Activated naive CD4-positive, alpha-beta T cell treated with anti-CD3 and anti-CD28 coated beads, Interleukin-2, amount 10 ng/mL, durations not matched to agents 7 days and 5 days (primary cell): ENCODE data around the gene RTBDN.
"Not testable (repeated sequence)": the region's sequence is repeated elsewhere in the genome, so short reads cannot be mapped to it uniquely, and the experiment has no call there.

Experiments
- CTCF ChIA-PET: fragments of 350-600 bp; sonication (Branson Sonifier 250); formaldehyde crosslinking; loops from one replicate; lab custom pipeline; 2021; ENCODE audit warnings: antibody characterized with exemption; lab: Charles Lee
- DNase-seq: peaks from one replicate; pipeline ENCODE4 v3.0.0-alpha.2; 2020
- H3K27ac Mint-ChIP-seq: one replicate; pipeline ENCODE4 v1.8.0; 2021; ENCODE audit warnings: mild to moderate bottlenecking, moderate library complexity, mixed read lengths
- H3K27me3 Mint-ChIP-seq: one replicate; pipeline ENCODE4 v1.8.0; 2021; ENCODE audit warnings: mild to moderate bottlenecking, mixed read lengths
- H3K36me3 Mint-ChIP-seq: one replicate; pipeline ENCODE4 v1.8.0; 2021; ENCODE audit warnings: mixed read lengths
- H3K4me1 Mint-ChIP-seq: one replicate; pipeline ENCODE4 v1.8.0; 2021; ENCODE audit warnings: mixed read lengths
- H3K4me3 Mint-ChIP-seq: one replicate; pipeline ENCODE4 v1.8.0; 2021; ENCODE audit warnings: mild to moderate bottlenecking, moderate library complexity, mixed read lengths
- H3K9me3 Mint-ChIP-seq: one replicate; pipeline ENCODE4 v1.8.0; 2021; ENCODE audit warnings: mixed read lengths

The RTBDN gene

GRCh38 chr19:12866416-12867119, 32.2 kb upstream of the RTBDN start:
- H3K27ac Mint-ChIP-seq = peak overlapping the region; percentile 9
- no peak for DNase-seq
- peaks cover 31% of the 10 kb centered on the region for H3K27me3 Mint-ChIP-seq
- no peaks in the 10 kb centered on the region for H3K9me3 Mint-ChIP-seq
- H3K4me1 Mint-ChIP-seq = peaks cover 15% of the 10 kb centered on the region
- CTCF ChIA-PET = no interaction called here
- H3K4me3 Mint-ChIP-seq = peak overlapping the region; percentile 64
- no peaks in the 10 kb centered on the region for H3K36me3 Mint-ChIP-seq

DNA sequence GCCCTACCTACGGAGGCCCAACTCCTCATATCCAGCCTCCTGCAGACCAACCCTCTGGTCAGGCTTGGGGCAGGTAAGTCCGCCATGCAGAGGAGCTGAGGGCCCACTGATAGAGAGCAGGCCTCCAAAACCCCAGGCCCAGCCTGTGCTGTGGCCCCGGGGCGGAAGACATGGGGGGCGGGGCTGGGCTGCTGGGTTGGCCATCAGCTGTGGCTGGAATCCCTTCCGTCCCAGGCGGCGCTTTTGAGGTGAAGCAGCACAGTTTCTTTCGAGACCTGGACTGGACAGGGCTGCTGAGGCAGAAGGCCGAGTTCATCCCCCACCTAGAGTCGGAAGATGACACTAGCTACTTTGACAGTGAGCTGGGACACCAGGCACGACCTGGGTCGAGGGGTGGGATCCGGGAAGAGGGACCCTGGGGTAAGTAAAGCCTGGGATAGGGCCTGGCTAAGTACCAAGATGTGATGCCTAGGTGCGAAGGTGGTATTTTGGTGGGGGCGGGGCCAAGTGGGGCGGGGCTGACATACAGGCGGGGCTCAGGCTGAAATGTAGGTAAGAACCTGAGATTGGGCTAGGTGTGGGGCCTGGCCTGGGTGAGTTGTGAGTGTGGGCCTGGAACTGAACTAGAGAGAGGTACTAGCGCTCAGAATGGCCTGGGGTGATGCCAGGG, 31.5 kb upstream of the RTBDN start:
- Mint-ChIP-seq H3K27ac (no peak overlapping the region), H3K27me3 (peaks cover 36% of the 10 kb centered on the region)
- CTCF ChIA-PET = no interaction called here

GRCh38 chr19:12864721-12865715, 30.6 kb upstream of the RTBDN start:
- no peak for DNase-seq
- Mint-ChIP-seq H3K4me3 (no peak overlapping the region), H3K4me1 (peaks cover 15% of the 10 kb centered on the region), H3K36me3 (no peaks in the 10 kb centered on the region), H3K27ac (no peak overlapping the region), H3K27me3 (peaks cover 36% of the 10 kb centered on the region), H3K9me3 (no peaks in the 10 kb centered on the region)
- CTCF ChIA-PET = interaction anchor here (0.6 to 2.9 kb wide), 6 partner anchors 16 to 107 kb away, joined by 3 to 7 read pairs (median 4); partner anchors contain the start of genes DNASE2 and RTBDN

More for the DNA sequence above, 31.5 kb upstream of the RTBDN start:
- Mint-ChIP-seq H3K4me1 (peaks cover 15% of the 10 kb centered on the region), H3K4me3 (no peak overlapping the region), H3K9me3 (no peaks in the 10 kb centered on the region), H3K36me3 (no peaks in the 10 kb centered on the region)
- DNase-seq = no peak

GRCh38 chr19:12864143-12864542, 29.8 kb upstream of the RTBDN start:
- Mint-ChIP-seq H3K4me3 (no peak overlapping the region), H3K4me1 (peaks cover 15% of the 10 kb centered on the region), H3K27me3 (peaks cover 34% of the 10 kb centered on the region), H3K36me3 (no peaks in the 10 kb centered on the region), H3K27ac (no peak overlapping the region), H3K9me3 (no peaks in the 10 kb centered on the region)
- DNase-seq = no peak
- CTCF ChIA-PET = interaction anchor here (0.6 to 2.9 kb wide), 9 partner anchors 16 to 106 kb away, joined by 3 to 8 read pairs (median 5); partner anchors contain the start of genes DNASE2 and RTBDN

GRCh38 chr19:12859546-12859945, 25.2 kb upstream of the RTBDN start:
- Mint-ChIP-seq H3K27ac (no peak overlapping the region), H3K4me1 (no peaks in the 10 kb centered on the region), H3K27me3 (peaks cover 25% of the 10 kb centered on the region), H3K4me3 (no peak overlapping the region), H3K36me3 (no peaks in the 10 kb centered on the region), H3K9me3 (no peaks in the 10 kb centered on the region)
- DNase-seq = no peak
- CTCF ChIA-PET = no interaction called here

DNA sequence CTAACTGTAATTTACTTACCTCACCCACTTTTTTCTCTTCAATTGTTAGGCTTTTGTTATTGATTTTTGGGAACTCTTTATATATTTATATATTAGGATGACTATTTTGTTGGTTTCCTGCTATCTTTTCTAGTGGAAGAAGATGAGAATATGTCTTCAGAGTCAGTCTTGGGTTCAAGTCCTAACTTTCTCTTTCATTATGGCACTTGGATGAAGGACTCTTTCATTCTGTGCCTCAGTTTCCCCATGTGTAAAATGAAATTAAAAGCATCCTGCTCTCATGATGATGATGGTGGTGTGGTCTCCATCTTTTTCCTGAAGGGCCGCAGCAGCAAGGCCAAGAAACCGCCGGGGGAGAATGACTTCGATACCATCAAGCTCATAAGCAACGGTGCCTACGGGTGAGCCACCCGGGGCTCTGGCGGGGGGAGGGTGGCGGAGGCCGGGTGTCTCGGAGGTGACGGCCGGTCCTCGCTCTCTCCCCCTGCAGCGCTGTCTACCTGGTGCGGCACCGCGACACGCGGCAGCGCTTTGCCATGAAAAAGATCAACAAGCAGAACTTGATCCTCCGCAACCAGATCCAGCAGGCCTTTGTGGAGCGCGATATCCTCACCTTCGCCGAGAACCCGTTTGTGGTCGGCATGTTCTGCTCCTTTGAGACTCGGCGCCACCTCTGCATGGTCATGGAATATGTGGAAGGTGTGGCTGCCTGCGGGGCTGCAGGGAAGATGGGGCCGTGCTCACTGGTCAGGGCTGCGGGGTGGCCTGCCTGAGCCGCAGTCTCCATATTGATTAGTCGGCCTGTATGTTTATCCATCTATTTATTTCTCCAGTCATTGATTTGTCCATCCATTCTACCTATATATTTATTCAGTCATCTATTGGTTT, 23.9 kb upstream of the RTBDN start:
- CTCF ChIA-PET = interaction anchor here (0.6 to 1.5 kb wide), 5 partner anchors 10 to 124 kb away, joined by 3 to 4 read pairs (median 3); no protein-coding TSS in a partner anchor
- no peaks in the 10 kb centered on the region for H3K4me1 Mint-ChIP-seq
- peaks cover 19% of the 10 kb centered on the region for H3K27me3 Mint-ChIP-seq
- H3K36me3 Mint-ChIP-seq = no peaks in the 10 kb centered on the region
- no peak overlapping the region for H3K27ac Mint-ChIP-seq
- H3K4me3 Mint-ChIP-seq = no peak overlapping the region
- no peak for DNase-seq
- H3K9me3 Mint-ChIP-seq = no peaks in the 10 kb centered on the region

DNA sequence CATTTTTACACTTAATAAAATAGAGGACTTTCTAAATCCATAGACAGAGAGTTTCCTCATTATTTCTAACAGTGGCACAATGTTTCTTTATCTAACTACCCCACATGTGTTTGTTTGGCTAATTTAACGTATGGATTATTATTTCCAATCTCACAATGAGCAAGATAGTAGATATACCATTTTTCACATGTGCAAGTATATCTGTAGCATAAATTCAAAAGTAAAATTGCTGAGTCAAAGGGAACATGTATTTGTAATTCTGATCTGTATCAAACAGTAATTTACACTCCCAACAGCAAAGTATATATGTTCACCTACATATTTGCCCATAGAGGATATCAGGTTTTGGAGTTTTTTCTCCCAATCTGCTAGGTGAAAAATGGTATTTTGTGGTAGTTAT, 22.3 kb upstream of the RTBDN start:
- Mint-ChIP-seq H3K36me3 (no peaks in the 10 kb centered on the region), H3K4me3 (no peak overlapping the region), H3K9me3 (no peaks in the 10 kb centered on the region), H3K27ac (no peak overlapping the region), H3K27me3 (peaks cover 21% of the 10 kb centered on the region), H3K4me1 (no peaks in the 10 kb centered on the region)
- CTCF ChIA-PET = interaction anchor here (1.5 kb wide), 1 partner anchor 10 kb away, joined by 4 read pairs; no protein-coding TSS in a partner anchor
- no peak for DNase-seq

- H3K27ac Mint-ChIP-seq = no peak overlapping the region
- CTCF ChIA-PET = interaction anchor here (0.6 to 11.9 kb wide), 33 partner anchors 10 to 219 kb away, joined by 3 to 225 read pairs (median 4); partner anchors contain the start of genes PRDX2, RTBDN and THSD8
- H3K4me3 Mint-ChIP-seq = peak overlapping the region; percentile 12
- DNase-seq = peak; percentile 87
- peaks cover 68% of the 10 kb centered on the region for H3K27me3 Mint-ChIP-seq
- H3K4me1 Mint-ChIP-seq = peaks cover 9% of the 10 kb centered on the region
- H3K9me3 Mint-ChIP-seq = no peaks in the 10 kb centered on the region
- no peaks in the 10 kb centered on the region for H3K36me3 Mint-ChIP-seq
These were observed 13.1 kb upstream of the RTBDN start for GRCh38 chr19:12847159-12848139.

- not testable (repeated sequence) for H3K36me3 Mint-ChIP-seq, H3K4me1 Mint-ChIP-seq, H3K27ac Mint-ChIP-seq, H3K9me3 Mint-ChIP-seq, DNase-seq, H3K4me3 Mint-ChIP-seq
- CTCF ChIA-PET = interaction anchor here (0.7 to 11.9 kb wide), 17 partner anchors 10 to 119 kb away, joined by 3 to 225 read pairs (median 6); partner anchors contain the start of genes PRDX2, RTBDN and THSD8
- H3K27me3 Mint-ChIP-seq = peaks cover 67% of the 10 kb centered on the region
These were observed 12.2 kb upstream of the RTBDN start for GRCh38 chr19:12846613-12847012.

GRCh38 chr19:12843999-12844732, 9.8 kb upstream of the RTBDN start:
- Mint-ChIP-seq H3K9me3 (no peaks in the 10 kb centered on the region), H3K36me3 (no peaks in the 10 kb centered on the region), H3K4me1 (peaks cover 28% of the 10 kb centered on the region), H3K4me3 (no peak overlapping the region), H3K27me3 (peaks cover 83% of the 10 kb centered on the region), H3K27ac (no peak overlapping the region)
- CTCF ChIA-PET = interaction anchor here (11.9 kb wide), 1 partner anchor 81 kb away, joined by 225 read pairs; no protein-coding TSS in a partner anchor
- DNase-seq = no peak

GRCh38 chr19:12843328-12843727, 8.9 kb upstream of the RTBDN start:
- Mint-ChIP-seq H3K27ac (no peak overlapping the region), H3K36me3 (no peaks in the 10 kb centered on the region), H3K4me3 (no peak overlapping the region), H3K27me3 (peaks cover 85% of the 10 kb centered on the region), H3K9me3 (no peaks in the 10 kb centered on the region), H3K4me1 (peaks cover 32% of the 10 kb centered on the region)
- no peak for DNase-seq
- CTCF ChIA-PET = interaction anchor here (11.9 kb wide), 1 partner anchor 81 kb away, joined by 225 read pairs; no protein-coding TSS in a partner anchor
